K562 (cell line): ENCODE data around the gene PANX1. TPM values are rescaled to one million over a fixed set of nuclear protein-coding genes. Genes with fewer than 3 reads are reported as not detected.

Experiments used
- ATAC-seq: fragments of 200-7000 bp; cut with Tn5 transposase; 3 replicates; pipeline ENCODE4 v1.9.1; 2020; ENCODE audit warnings: moderate library complexity
- BruUV-seq: library from RNA; stranded (reverse); fragments of 400-500 nt; replicated peaks from 2 replicates; lab custom pipeline; 2021; lab: Mats Ljungman, UMichigan
- CTCF ChIA-PET: fragments of 300-600 bp; formaldehyde crosslinking; extraction: SDS; loops from one replicate; lab custom pipeline; 2021; ENCODE audit warnings: low intra/inter-chr PET ratio; lab: Yijun Ruan, JAX
- POLR2A ChIA-PET: fragments of 300-600, 350-650 bp; sonication (Branson Sonifier 250); formaldehyde crosslinking; extraction: SDS; loops from one replicate; lab custom pipeline; 2021; ENCODE audit warnings: antibody characterized with exemption, inconsistent platforms; lab: Yijun Ruan, JAX
- DNase-seq, 4 experiments: peaks; one replicate each; pipeline versions ENCODE4 v3.0.0 to v3.0.0-alpha.2; 2011 to 2018; ENCODE audit warnings: low spot score in 3 of 4, mixed read lengths in 3 of 4; ENCODE audit errors: extremely low read depth in 1 of 4
- FAIRE-seq: peaks from 2 replicates; lab custom pipeline; 2011; peaks lifted over from hg19 to GRCh38; lab: Jason Lieb, UNC
- H2AFZ ChIP-seq: 2 replicates; pipeline ENCODE4 v1.6.0; 2011; ENCODE audit warnings: low read depth, low read length, control low read depth, inconsistent platforms
- H3K27ac ChIP-seq: fragments of 200-600 bp; 3 replicates; pipeline ENCODE4 v1.8.0; 2011; ENCODE audit warnings: low read depth, mild to moderate bottlenecking, control low read depth, inconsistent platforms, low read length, moderate library complexity, mixed read lengths; ENCODE audit errors: extremely low read depth
- H3K27me3 ChIP-seq, 2 experiments: fragments of 300-600 bp in 1 of 2; 2 replicates in 1 of 2; 3 replicates in 1 of 2; pipeline versions ENCODE4 v1.6.0 to v1.8.0; 2011; ENCODE audit warnings: inconsistent platforms in 2 of 2, low read length in 2 of 2, mild to moderate bottlenecking in 1 of 2, mixed read lengths in 1 of 2, moderate library complexity in 1 of 2; ENCODE audit not compliant: control insufficient read depth in 2 of 2, insufficient read depth in 2 of 2
- H3K36me3 ChIP-seq: fragments of 300-600 bp; 3 replicates; pipeline ENCODE4 v1.8.0; 2011; ENCODE audit warnings: mild to moderate bottlenecking, low read length, inconsistent platforms; ENCODE audit not compliant: control insufficient read depth, insufficient read depth
- H3K4me1 ChIP-seq, 2 experiments: fragments of 200-600 bp in 1 of 2; replicated peaks in 1 of 2; 2 replicates in 1 of 2; 3 replicates in 1 of 2; pipeline versions ENCODE4 v1.5.1 to v1.8.0; 2011; ENCODE audit warnings: inconsistent platforms in 2 of 2, low read length in 2 of 2, mild to moderate bottlenecking in 1 of 2, mixed read lengths in 1 of 2, moderate library complexity in 1 of 2; ENCODE audit not compliant: control insufficient read depth in 2 of 2, insufficient read depth in 2 of 2
- H3K4me2 ChIP-seq: 2 replicates; pipeline ENCODE4 v1.6.1; 2011; ENCODE audit warnings: low read length, control low read depth, inconsistent platforms, mixed read lengths; ENCODE audit not compliant: insufficient read depth
- H3K4me3 ChIP-seq: fragments of 200-600 bp; sonication (generic), shearing (Covaris generic); 2 replicates; pipeline ENCODE4 v1.5.1; 2016; ENCODE audit warnings: control low read depth, inconsistent platforms
- H3K79me2 ChIP-seq: fragments of 200-600 bp; 3 replicates; pipeline ENCODE4 v1.8.0; 2011; ENCODE audit warnings: low read length, inconsistent platforms; ENCODE audit not compliant: control insufficient read depth, insufficient read depth
- H3K9ac ChIP-seq, 2 experiments: 2 replicates each; pipeline versions ENCODE4 v1.6.0 to v1.6.1; 2011; ENCODE audit warnings: low read depth in 2 of 2, low read length in 2 of 2, control low read depth in 1 of 2, inconsistent platforms in 1 of 2, mild to moderate bottlenecking in 1 of 2, mixed read lengths in 1 of 2; ENCODE audit not compliant: insufficient read depth in 1 of 2
- H3K9me1 ChIP-seq: one replicate; pipeline ENCODE4 v1.6.0; 2011; ENCODE audit warnings: inconsistent platforms, mild to moderate bottlenecking, low read length, moderate library complexity; ENCODE audit not compliant: control insufficient read depth, insufficient read depth
- H3K9me3 ChIP-seq: replicated peaks from 2 replicates; pipeline ENCODE4 v1.5.1; 2011; ENCODE audit warnings: low read depth, low read length, inconsistent platforms; ENCODE audit not compliant: control insufficient read depth, insufficient read depth
- H4K20me1 ChIP-seq: replicated peaks from 2 replicates; pipeline ENCODE4 v1.6.1; 2011; ENCODE audit warnings: low read length, inconsistent platforms, mixed read lengths; ENCODE audit not compliant: control insufficient read depth, insufficient read depth
- BCOR ChIP-seq: fragments of 450-650 bp; IDR thresholded peaks from 2 replicates; pipeline ENCODE4 v1.6.1; 2016
- EP400 ChIP-seq: fragments of 450-650 bp; IDR thresholded peaks from 2 replicates; pipeline ENCODE4 v1.6.1; 2017; ENCODE audit warnings: antibody characterized with exemption, mild to moderate bottlenecking, moderate library complexity
- GTF2F1 ChIP-seq: IDR thresholded peaks from 2 replicates; pipeline ENCODE4 v1.6.1; 2011; ENCODE audit warnings: low read depth, low read length, improper control_type of control experiment
- HNRNPH1 ChIP-seq: fragments of 200-400 bp; formaldehyde crosslinking; optimal IDR thresholded peaks from 2 replicates; pipeline ENCODE3; 2017; ENCODE audit warnings: low read depth, mild to moderate bottlenecking, low read length, moderate library complexity
- PML ChIP-seq: IDR thresholded peaks from 2 replicates; pipeline ENCODE4 v1.6.1; 2012; ENCODE audit warnings: low read length, inconsistent platforms
- RBM25 ChIP-seq: fragments of 200-400 bp; formaldehyde crosslinking; IDR thresholded peaks from 2 replicates; pipeline ENCODE4 v1.6.1; 2018; ENCODE audit warnings: low read length, low read depth, moderate library complexity; ENCODE audit not compliant: severe bottlenecking
- SP1 ChIP-seq: sonication (generic); formaldehyde crosslinking; IDR thresholded peaks from 2 replicates; pipeline ENCODE4 v1.8.1; 2022; ENCODE audit warnings: mild to moderate bottlenecking, missing genetic modification reagents
- WHSC1 ChIP-seq: IDR thresholded peaks from one replicate; pipeline ENCODE4 v1.6.1; 2012; ENCODE audit warnings: low read length, control low read depth, inconsistent platforms
- WGBS: fragments of 100-300 bp; shearing (Covaris generic); methylation state at CpG from one replicate; pipeline ENCODE4 v1.1.6; 2016; ENCODE audit warnings: low coverage, mixed read lengths; ENCODE audit not compliant: insufficient coverage; ENCODE audit errors: missing lambda C conversion rate; 5-methylcytosine and 5-hydroxymethylcytosine counted together
- in situ Hi-C: fragments of 300-500 bp; cut with MboI; formaldehyde crosslinking; loops from 4 replicates; pipeline ENCODE4 v1.15.0; 2018; ENCODE audit warnings: inconsistent platforms, mixed read lengths
- intact Hi-C: fragments of 100-400 bp; cut with micrococcal nuclease; formaldehyde crosslinking; loops from 2 replicates; pipeline ENCODE4 v1.14.2; 2022
- polyA plus RNA-seq, 8 experiments: library from polyadenylated mRNA; depleted of rRNA in 4 of 8; stranded (reverse) in 5 of 8; unstranded in 3 of 8; fragments of >200 nt; fragmentation: Nextera tagmentation in 2 of 8; fragmentation: Illumina TruSeq in 1 of 8; extraction: Ambion mirVana in 2 of 8; extraction: Trizol in 1 of 8; gene quantifications; 2 replicates each; pipeline versions ENCODE4 v1.2.1 to v1.2.3, GENCODE V29; 2011 to 2014; ENCODE audit warnings: inconsistent platforms in 1 of 8, missing spikeins in 1 of 8
- total RNA-seq, 7 experiments: library from RNA; depleted of rRNA in 6 of 7; stranded (reverse); fragments of >200 nt in 6 of 7; fragmentation: Illumina TruSeq in 2 of 7; extraction: Trizol in 2 of 7; gene quantifications; 2 replicates each; pipeline versions ENCODE4 v1.2.1 to v1.2.3, GENCODE V29; 2011 to 2021; ENCODE audit warnings: low replicate concordance in 1 of 7
- TF ChIP-seq, protein P1 (sequence below): fragments of 150-350 bp; conservative IDR thresholded peaks from 2 replicates; pipeline ENCODE4 v1.6.1; 2014; ENCODE audit warnings: low read length

Gene PANX1
- total and polyA plus RNA-seq, 9 of the 15 experiments (the other 6 are each of a cell fraction or from before 2014, with no cell fraction given): 1.9 to 14.8 (median 10.1) TPM

DNA sequence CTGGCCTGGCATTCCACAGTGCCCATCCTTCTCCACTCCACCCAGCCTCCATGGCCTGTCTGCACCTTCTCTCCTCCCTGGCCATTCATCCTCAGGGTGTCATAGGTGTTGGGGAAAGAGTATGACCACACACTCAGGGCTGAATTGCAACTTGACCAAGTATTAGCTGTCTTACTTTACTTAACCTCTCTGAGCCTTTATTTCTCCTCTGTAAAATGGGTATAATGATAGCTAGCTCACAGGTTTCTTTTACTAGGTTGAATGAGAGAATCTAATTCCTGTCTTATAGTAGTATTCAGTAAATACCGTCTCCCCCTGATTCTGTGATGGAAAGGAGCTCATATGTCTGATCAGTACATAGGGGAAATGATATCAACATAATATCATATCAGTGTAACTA, 16.0 kb downstream of the PANX1 start (continued):
- TF ChIP-seq, protein P1, sequence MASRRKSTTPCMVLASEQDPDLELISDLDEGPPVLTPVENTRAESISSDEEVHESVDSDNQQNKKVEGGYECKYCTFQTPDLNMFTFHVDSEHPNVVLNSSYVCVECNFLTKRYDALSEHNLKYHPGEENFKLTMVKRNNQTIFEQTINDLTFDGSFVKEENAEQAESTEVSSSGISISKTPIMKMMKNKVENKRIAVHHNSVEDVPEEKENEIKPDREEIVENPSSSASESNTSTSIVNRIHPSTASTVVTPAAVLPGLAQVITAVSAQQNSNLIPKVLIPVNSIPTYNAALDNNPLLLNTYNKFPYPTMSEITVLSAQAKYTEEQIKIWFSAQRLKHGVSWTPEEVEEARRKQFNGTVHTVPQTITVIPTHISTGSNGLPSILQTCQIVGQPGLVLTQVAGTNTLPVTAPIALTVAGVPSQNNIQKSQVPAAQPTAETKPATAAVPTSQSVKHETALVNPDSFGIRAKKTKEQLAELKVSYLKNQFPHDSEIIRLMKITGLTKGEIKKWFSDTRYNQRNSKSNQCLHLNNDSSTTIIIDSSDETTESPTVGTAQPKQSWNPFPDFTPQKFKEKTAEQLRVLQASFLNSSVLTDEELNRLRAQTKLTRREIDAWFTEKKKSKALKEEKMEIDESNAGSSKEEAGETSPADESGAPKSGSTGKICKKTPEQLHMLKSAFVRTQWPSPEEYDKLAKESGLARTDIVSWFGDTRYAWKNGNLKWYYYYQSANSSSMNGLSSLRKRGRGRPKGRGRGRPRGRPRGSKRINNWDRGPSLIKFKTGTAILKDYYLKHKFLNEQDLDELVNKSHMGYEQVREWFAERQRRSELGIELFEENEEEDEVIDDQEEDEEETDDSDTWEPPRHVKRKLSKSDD: no peak
- no peak for TF ChIP-seq EP400
- no peak for TF ChIP-seq PML
- TF ChIP-seq BCOR: peak; percentile 78
- TF ChIP-seq RBM25: peak; percentile 70

DNA sequence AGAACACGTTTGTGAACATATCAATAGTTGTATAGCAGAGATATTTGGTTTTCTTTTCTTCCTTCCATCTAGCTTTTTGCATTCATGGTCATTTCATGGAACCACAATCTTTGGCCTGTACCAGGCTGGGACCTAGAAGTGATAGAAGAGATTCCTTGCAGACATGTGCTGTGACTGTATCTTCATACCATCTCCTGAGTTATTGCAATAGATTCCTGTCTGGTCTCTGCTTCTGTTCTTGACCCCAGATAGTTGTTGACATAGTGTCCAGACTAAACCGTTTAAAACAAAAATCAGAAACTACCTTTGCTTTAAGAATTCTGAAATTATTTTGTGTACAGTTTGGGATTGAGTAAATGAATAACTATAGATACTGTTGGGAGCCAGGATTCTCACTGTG, 16.8 kb downstream of the PANX1 start:
- Histone ChIP-seq H3K4me2 (no peak overlapping the region), H2AFZ (no peak overlapping the region), H3K27me3 (no peaks in the 10 kb centered on the region), H3K9me1 (no peaks in the 10 kb centered on the region), H3K9me3 (no peaks in the 10 kb centered on the region), H3K4me3 (no peak overlapping the region), H3K9ac (no peak overlapping the region), H3K27ac (no peak overlapping the region), H3K4me1 (peaks cover 17 to 43% of the 10 kb centered on the region in 2 experiments), H4K20me1 (no peaks in the 10 kb centered on the region; the same call in 1 of the 2 replicates), H3K79me2 (peaks cover 74% of the 10 kb centered on the region), H3K36me3 (no peaks in the 10 kb centered on the region)
- 23% methylated on average over 2 of the region's 2 CpGs for WGBS
- FAIRE-seq (no peak), DNase-seq (no peak), ATAC-seq (no peak)
- TF ChIP-seq GTF2F1 (no peak), WHSC1 (no peak), HNRNPH1 (no peak), SP1 (CRISPR knock-in tag) (no peak)
- BruUV-seq: no TSS peak
- ChIA-PET CTCF (no interaction called here), POLR2A (no interaction called here)
- intact Hi-C loops: no loop called here
- in situ Hi-C loops: no loop called here
